Nephron (organoid): Measurements from ENCODE around the gene PEX19.

Experiments
- H3K27ac Mint-ChIP-seq, 3 experiments: 2 replicates each; pipeline ENCODE4 v1.8.0; 2020; ENCODE audit warnings: mixed read lengths in 3 of 3, mild to moderate bottlenecking in 2 of 3, moderate library complexity in 1 of 3
- H3K27me3 Mint-ChIP-seq: 2 replicates; pipeline ENCODE4 v1.8.0; 2021; ENCODE audit warnings: low read depth, mild to moderate bottlenecking, moderate library complexity, mixed read lengths
- H3K36me3 Mint-ChIP-seq: 2 replicates; pipeline ENCODE4 v1.8.0; 2020; ENCODE audit warnings: low read depth, mixed read lengths
- H3K4me1 Mint-ChIP-seq: 2 replicates; pipeline ENCODE4 v1.8.0; 2020; ENCODE audit warnings: mixed read lengths
- H3K4me3 Mint-ChIP-seq, 3 experiments: 2 replicates each; pipeline ENCODE4 v1.8.0; 2020; ENCODE audit warnings: mild to moderate bottlenecking in 3 of 3, mixed read lengths in 3 of 3, moderate library complexity in 2 of 3
- H3K9me3 Mint-ChIP-seq: 2 replicates; pipeline ENCODE4 v1.8.0; 2020; ENCODE audit warnings: mixed read lengths
- CTCF ChIP-seq, 3 experiments: fragments of 200-600 bp; sonication (generic); IDR thresholded peaks; one replicate each; pipeline ENCODE4 v1.5.0; 2021; ENCODE audit warnings: antibody characterized with exemption in 3 of 3; ENCODE audit not compliant: unreplicated experiment in 3 of 3

PEX19 gene

GRCh38 chr1:160237558-160237957, 47.4 kb downstream of the PEX19 start:
- no peak overlapping the region for H3K27ac Mint-ChIP-seq
- H3K27me3 Mint-ChIP-seq = no peaks in the 10 kb centered on the region
- TF ChIP-seq CTCF (IDR thresholded peaks at IDR 0.05; ENCODE audit: unreplicated experiment in 3 of 3) = no peak
- peaks cover 72% of the 10 kb centered on the region for H3K36me3 Mint-ChIP-seq
- H3K4me3 Mint-ChIP-seq = no peak overlapping the region
- no peaks in the 10 kb centered on the region for H3K4me1 Mint-ChIP-seq
- H3K9me3 Mint-ChIP-seq = no peaks in the 10 kb centered on the region

- H3K36me3 Mint-ChIP-seq = peaks cover 69% of the 10 kb centered on the region
- no peaks in the 10 kb centered on the region for H3K9me3 Mint-ChIP-seq
- H3K27ac Mint-ChIP-seq = no peak overlapping the region
- H3K27me3 Mint-ChIP-seq = no peaks in the 10 kb centered on the region
- no peak for TF ChIP-seq CTCF (IDR thresholded peaks at IDR 0.05; ENCODE audit: unreplicated experiment in 3 of 3)
- H3K4me1 Mint-ChIP-seq = no peaks in the 10 kb centered on the region
- no peak overlapping the region for H3K4me3 Mint-ChIP-seq
Observed at GRCh38 chr1:160236806-160237205, 48.1 kb downstream of the PEX19 start.

- Mint-ChIP-seq H3K9me3 (no peaks in the 10 kb centered on the region), H3K4me1 (no peaks in the 10 kb centered on the region), H3K27ac (no peak overlapping the region), H3K4me3 (no peak overlapping the region), H3K36me3 (peaks cover 73% of the 10 kb centered on the region), H3K27me3 (no peaks in the 10 kb centered on the region)
- no peak for TF ChIP-seq CTCF (IDR thresholded peaks at IDR 0.05; ENCODE audit: unreplicated experiment in 3 of 3)
Observed at GRCh38 chr1:160232911-160233310, 52.0 kb downstream of the PEX19 start.

GRCh38 chr1:160228431-160228830, 56.5 kb downstream of the PEX19 start:
- Mint-ChIP-seq H3K36me3 (peaks cover 57% of the 10 kb centered on the region), H3K4me3 (no peak overlapping the region), H3K9me3 (no peaks in the 10 kb centered on the region), H3K4me1 (no peaks in the 10 kb centered on the region), H3K27me3 (no peaks in the 10 kb centered on the region), H3K27ac (no peak overlapping the region)
- no peak for TF ChIP-seq CTCF (IDR thresholded peaks at IDR 0.05; ENCODE audit: unreplicated experiment in 3 of 3)

GRCh38 chr1:160227561-160227960, 57.4 kb downstream of the PEX19 start:
- H3K36me3 Mint-ChIP-seq = peaks cover 60% of the 10 kb centered on the region
- H3K4me3 Mint-ChIP-seq = no peak overlapping the region
- no peaks in the 10 kb centered on the region for H3K4me1 Mint-ChIP-seq
- no peak for TF ChIP-seq CTCF (IDR thresholded peaks at IDR 0.05; ENCODE audit: unreplicated experiment in 3 of 3)
- H3K9me3 Mint-ChIP-seq = no peaks in the 10 kb centered on the region
- H3K27ac Mint-ChIP-seq = no peak overlapping the region
- no peaks in the 10 kb centered on the region for H3K27me3 Mint-ChIP-seq

- no peak for TF ChIP-seq CTCF (IDR thresholded peaks at IDR 0.05; ENCODE audit: unreplicated experiment in 3 of 3)
- Mint-ChIP-seq H3K9me3 (no peaks in the 10 kb centered on the region), H3K4me1 (no peaks in the 10 kb centered on the region), H3K36me3 (peaks cover 66% of the 10 kb centered on the region), H3K27ac (no peak overlapping the region), H3K4me3 (no peak overlapping the region), H3K27me3 (no peaks in the 10 kb centered on the region)
Observed at GRCh38 chr1:160227034-160227433, 57.9 kb downstream of the PEX19 start.
